Measurements from ENCODE around the gene GPATCH4.

DNA sequence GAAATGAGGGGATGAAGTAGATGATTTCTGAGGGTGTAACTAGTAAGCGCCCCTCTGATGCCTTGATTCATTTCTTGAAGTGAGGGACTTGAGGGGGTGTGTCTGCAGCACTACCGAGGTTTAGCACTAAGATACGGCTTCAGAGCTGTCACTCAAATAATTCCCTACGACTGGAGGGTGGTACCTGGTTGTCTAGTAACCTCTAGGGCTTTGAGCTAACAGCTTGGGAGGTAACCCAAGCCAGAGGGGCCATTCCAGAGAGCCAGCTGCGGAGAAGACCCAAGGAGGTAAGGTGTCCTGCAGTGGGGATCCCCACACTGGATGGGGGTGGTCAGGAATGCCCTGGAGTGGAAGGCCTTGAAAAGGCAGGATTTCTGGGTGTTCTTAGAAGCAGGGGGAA lies 21.8 kb downstream of the GPATCH4 start, which contains the start of gene TTC24:
- TF ChIP-seq CTCF (IDR thresholded peaks at IDR 0.05): no peak
- no peak for TF ChIP-seq ZFX (IDR thresholded peaks at IDR 0.05; ENCODE audit: borderline replicate concordance)

Data from 22Rv1 (cell line).